Measurements from ENCODE around the gene GPR158. TPM values are rescaled to one million over a fixed set of nuclear protein-coding genes. Genes with fewer than 3 reads are reported as not detected.

The GPR158 gene
- total and polyA plus RNA-seq, 11 donors = 0.05 TPM; not detected in 9

DNA sequence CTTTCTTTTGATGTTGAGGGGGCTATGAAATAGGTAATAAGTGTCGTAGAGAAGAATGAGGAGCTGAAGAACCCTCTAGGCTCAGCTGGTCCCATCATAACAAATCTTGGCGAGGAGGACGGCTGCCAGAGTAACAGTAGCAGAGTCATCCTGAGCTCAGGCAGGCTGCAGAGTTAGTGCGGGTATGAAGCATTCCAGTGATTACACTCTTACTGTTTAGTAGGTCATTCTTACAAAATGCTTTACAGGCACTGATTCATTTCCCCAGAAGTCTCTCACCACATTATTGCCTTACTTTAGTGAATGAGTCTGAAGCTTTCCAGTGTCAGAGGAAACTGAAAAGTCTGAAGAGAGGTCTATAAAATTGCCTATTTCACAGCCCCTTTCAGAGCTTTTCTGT lies 43.9 kb upstream of the GPR158 start:
- H3K27ac ChIP-seq = no peak overlapping the region
- H3K9me3 ChIP-seq = peaks cover 0 to 9% (median 0%) of the 10 kb centered on the region in 12 donors
- H3K36me3 ChIP-seq = no peaks in the 10 kb centered on the region
- TF ChIP-seq, protein P1, sequence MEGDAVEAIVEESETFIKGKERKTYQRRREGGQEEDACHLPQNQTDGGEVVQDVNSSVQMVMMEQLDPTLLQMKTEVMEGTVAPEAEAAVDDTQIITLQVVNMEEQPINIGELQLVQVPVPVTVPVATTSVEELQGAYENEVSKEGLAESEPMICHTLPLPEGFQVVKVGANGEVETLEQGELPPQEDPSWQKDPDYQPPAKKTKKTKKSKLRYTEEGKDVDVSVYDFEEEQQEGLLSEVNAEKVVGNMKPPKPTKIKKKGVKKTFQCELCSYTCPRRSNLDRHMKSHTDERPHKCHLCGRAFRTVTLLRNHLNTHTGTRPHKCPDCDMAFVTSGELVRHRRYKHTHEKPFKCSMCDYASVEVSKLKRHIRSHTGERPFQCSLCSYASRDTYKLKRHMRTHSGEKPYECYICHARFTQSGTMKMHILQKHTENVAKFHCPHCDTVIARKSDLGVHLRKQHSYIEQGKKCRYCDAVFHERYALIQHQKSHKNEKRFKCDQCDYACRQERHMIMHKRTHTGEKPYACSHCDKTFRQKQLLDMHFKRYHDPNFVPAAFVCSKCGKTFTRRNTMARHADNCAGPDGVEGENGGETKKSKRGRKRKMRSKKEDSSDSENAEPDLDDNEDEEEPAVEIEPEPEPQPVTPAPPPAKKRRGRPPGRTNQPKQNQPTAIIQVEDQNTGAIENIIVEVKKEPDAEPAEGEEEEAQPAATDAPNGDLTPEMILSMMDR (IDR thresholded peaks at IDR 0.05) = no peak
- no peak for TF ChIP-seq POLR2A (IDR thresholded peaks at IDR 0.05)
- 72 to 87% (median 81%) methylated on average over 4 of the region's 4 CpGs for WGBS, 4 donors
- no peak overlapping the region for H3K4me3 ChIP-seq
- no peak for ATAC-seq
- H3K4me1 ChIP-seq = no peaks in the 10 kb centered on the region
- intact Hi-C loops (cut with DNase I) = no loop called here
- no peak for DNase-seq
- H3K27me3 ChIP-seq = peaks cover 0 to 10% (median 0%) of the 10 kb centered on the region in 9 donors

DNA sequence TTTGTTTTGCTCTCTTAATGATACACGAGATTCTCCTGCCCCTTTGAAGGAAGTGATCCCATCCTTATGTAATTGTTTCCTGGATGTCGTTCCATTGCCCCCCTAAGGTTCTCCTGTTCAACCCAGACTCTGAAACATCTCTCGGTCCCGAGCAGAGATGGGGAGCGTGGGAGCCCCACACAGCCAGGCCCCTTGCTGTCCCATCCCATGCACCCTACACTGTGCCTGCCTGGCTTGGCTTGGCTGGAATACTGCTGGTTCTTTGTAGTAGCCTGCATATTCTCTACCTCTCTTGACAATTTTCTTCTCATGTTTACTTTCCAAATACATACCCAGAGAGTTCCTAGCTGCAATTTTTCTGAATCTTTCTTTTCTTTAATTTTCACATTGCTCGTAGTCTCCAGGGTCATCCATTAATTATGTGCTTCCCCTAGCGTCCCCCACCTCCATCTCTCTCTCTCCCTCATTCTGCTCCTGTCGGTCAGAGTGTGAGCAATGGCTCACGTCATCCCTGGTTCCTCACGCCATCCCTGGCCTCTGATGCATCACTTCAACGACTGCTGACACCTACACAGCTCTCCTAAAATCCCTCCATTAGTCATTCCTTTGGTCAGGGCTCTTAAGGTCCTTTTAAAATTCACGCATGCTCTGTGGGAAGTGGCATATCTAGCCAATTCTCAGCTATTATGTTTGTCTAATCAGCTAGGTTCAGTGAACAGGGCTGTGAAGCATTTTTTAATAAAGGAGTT lies 32.5 kb upstream of the GPR158 start:
- H3K4me3 ChIP-seq = no peak overlapping the region
- TF ChIP-seq, protein P1 (IDR thresholded peaks at IDR 0.05) = no peak
- no peak for TF ChIP-seq POLR2A (IDR thresholded peaks at IDR 0.05)
- H3K27ac ChIP-seq = no peak overlapping the region
- intact Hi-C loops (cut with DNase I) = no loop called here
- WGBS, 4 donors = 63 to 69% (median 66%) methylated on average over 12 of the region's 12 CpGs
- peaks cover 0 to 3% (median 0%) of the 10 kb centered on the region in 12 donors for H3K9me3 ChIP-seq
- no peaks in the 10 kb centered on the region for H3K36me3 ChIP-seq
- H3K4me1 ChIP-seq = no peaks in the 10 kb centered on the region
- H3K27me3 ChIP-seq = no peaks in the 10 kb centered on the region
- no peak for DNase-seq
- ATAC-seq = no peak

DNA sequence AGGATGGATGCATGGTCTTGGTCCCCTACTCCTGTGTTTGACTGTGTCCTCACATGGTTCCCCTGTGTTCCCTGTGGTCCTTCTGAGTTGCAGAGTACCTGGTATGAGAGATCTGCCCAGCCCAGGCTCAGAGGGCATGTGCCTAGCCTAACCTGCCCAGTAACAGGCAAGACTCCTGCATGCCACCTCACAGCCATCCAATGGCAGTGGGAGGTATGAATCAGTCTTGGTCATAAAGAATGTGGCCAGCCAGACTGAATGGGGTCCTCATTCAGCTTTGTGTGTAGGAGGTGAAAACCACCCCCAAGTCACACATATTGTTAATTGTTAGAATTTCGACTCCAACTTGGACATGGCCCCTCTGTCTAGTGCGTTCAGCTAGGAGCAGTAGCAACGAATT lies 17.2 kb upstream of the GPR158 start:
- H3K9me3 ChIP-seq = peaks cover 0 to 3% (median 0%) of the 10 kb centered on the region in 12 donors
- H3K4me3 ChIP-seq = no peak overlapping the region
- ATAC-seq (no peak), DNase-seq (no peak)
- TF ChIP-seq, protein P1 (IDR thresholded peaks at IDR 0.05) = no peak
- TF ChIP-seq POLR2A (IDR thresholded peaks at IDR 0.05) = no peak
- peaks cover 0 to 3% (median 0%) of the 10 kb centered on the region in 9 donors for H3K27me3 ChIP-seq
- H3K27ac ChIP-seq = no peak overlapping the region
- H3K36me3 ChIP-seq = no peaks in the 10 kb centered on the region
- H3K4me1 ChIP-seq = no peaks in the 10 kb centered on the region
- intact Hi-C loops (cut with DNase I) = no loop called here
- 62 to 76% (median 75%) methylated on average over 3 of the region's 3 CpGs for WGBS, 4 donors

DNA sequence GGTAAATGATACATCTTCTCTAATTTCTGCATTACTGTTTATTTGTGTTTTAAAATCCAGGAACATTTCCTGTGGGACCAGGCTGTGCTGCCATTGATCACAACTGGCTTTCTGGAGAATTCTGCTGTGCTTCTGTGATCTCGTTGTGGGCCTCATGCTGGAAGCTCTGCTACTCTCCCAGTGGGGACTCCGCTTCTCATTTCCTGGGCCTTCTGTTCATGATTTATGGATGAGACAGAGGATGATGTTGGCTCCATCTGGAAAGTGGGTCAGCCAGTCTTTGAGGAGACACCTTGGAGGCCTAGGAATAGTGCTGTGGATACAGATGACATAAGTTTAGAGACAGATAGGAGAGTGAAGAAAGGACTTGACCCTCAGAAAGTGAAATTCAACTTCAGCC lies 15.2 kb upstream of the GPR158 start:
- intact Hi-C loops (cut with DNase I) = no loop called here
- no peaks in the 10 kb centered on the region for H3K36me3 ChIP-seq
- peaks cover 0 to 3% (median 0%) of the 10 kb centered on the region in 9 donors for H3K27me3 ChIP-seq
- H3K27ac ChIP-seq = no peak overlapping the region
- no peak overlapping the region for H3K4me3 ChIP-seq
- no peaks in the 10 kb centered on the region for H3K9me3 ChIP-seq
- H3K4me1 ChIP-seq = no peaks in the 10 kb centered on the region
- no peak for TF ChIP-seq POLR2A (IDR thresholded peaks at IDR 0.05)
- TF ChIP-seq, protein P1 (IDR thresholded peaks at IDR 0.05) = no peak
- 64 to 81% (median 74%) methylated on average over 2 of the region's 2 CpGs for WGBS, 4 donors
- ATAC-seq (no peak), DNase-seq (no peak)
